Measurements from ENCODE around the gene MSI2. TPM values are rescaled to one million over a fixed set of nuclear protein-coding genes. Genes with fewer than 3 reads are reported as not detected.

Gene MSI2
- total and polyA plus RNA-seq, 2 donors: 25.3 to 52.5 TPM

- H3K9me3 ChIP-seq (ENCODE audit: control insufficient read depth in 2 of 2, insufficient read depth in 1 of 2, low read length in 1 of 2): no peaks in the 10 kb centered on the region
- no peaks in the 10 kb centered on the region for H3K27me3 ChIP-seq (ENCODE audit: control insufficient read depth in 2 of 2, insufficient read depth in 1 of 2, low read length in 1 of 2)
- peak overlapping the region; percentile 8 to 61 for H3K27ac ChIP-seq (ENCODE audit: low read depth in 1 of 2, low read length in 1 of 2)
- DNase-seq (ENCODE audit: low read depth in 6 of 9, low spot score in 9 of 9): no peak
- H3K4me1 ChIP-seq (ENCODE audit: control insufficient read depth in 2 of 2, insufficient read depth in 2 of 2, low read length in 2 of 2): peaks cover 22 to 70% of the 10 kb centered on the region in 2 donors
- peaks cover 33 to 41% of the 10 kb centered on the region in 2 donors for H3K36me3 ChIP-seq (ENCODE audit: control insufficient read depth in 2 of 2, insufficient read depth in 2 of 2, low read length in 1 of 2)
- WGBS: 96% methylated on average over 14 of the region's 14 CpGs
- H3K4me3 ChIP-seq (ENCODE audit: low read length in 2 of 2): peak overlapping the region in 1 of 2 donors; percentile 53
Measured at GRCh38 chr17:57663326-57664070, 407.2 kb downstream of the MSI2 start.

GRCh38 chr17:57665128-57665527 is 408.8 kb downstream of the MSI2 start:
- peaks cover 38 to 39% of the 10 kb centered on the region in 2 donors for H3K36me3 ChIP-seq (ENCODE audit: control insufficient read depth in 2 of 2, insufficient read depth in 2 of 2, low read length in 1 of 2)
- WGBS: 99% methylated on average over 5 of the region's 5 CpGs
- H3K4me1 ChIP-seq (ENCODE audit: control insufficient read depth in 2 of 2, insufficient read depth in 2 of 2, low read length in 2 of 2): peaks cover 22 to 71% of the 10 kb centered on the region in 2 donors
- H3K27me3 ChIP-seq (ENCODE audit: control insufficient read depth in 2 of 2, insufficient read depth in 1 of 2, low read length in 1 of 2): no peaks in the 10 kb centered on the region
- no peak overlapping the region for H3K4me3 ChIP-seq (ENCODE audit: low read length in 2 of 2)
- no peak for DNase-seq (ENCODE audit: low read depth in 6 of 9, low spot score in 9 of 9)
- peak overlapping the region in 1 of 2 donors; percentile 96 for H3K27ac ChIP-seq (ENCODE audit: low read depth in 1 of 2, low read length in 1 of 2)
- no peaks in the 10 kb centered on the region for H3K9me3 ChIP-seq (ENCODE audit: control insufficient read depth in 2 of 2, insufficient read depth in 1 of 2, low read length in 1 of 2)

GRCh38 chr17:57665696-57666095 is 409.4 kb downstream of the MSI2 start:
- Histone ChIP-seq H3K27ac (ENCODE audit: low read depth in 1 of 2, low read length in 1 of 2) (peak overlapping the region; percentile 71 to 96), H3K4me1 (ENCODE audit: control insufficient read depth in 2 of 2, insufficient read depth in 2 of 2, low read length in 2 of 2) (peaks cover 22 to 72% of the 10 kb centered on the region in 2 donors), H3K9me3 (ENCODE audit: control insufficient read depth in 2 of 2, insufficient read depth in 1 of 2, low read length in 1 of 2) (no peaks in the 10 kb centered on the region), H3K36me3 (ENCODE audit: control insufficient read depth in 2 of 2, insufficient read depth in 2 of 2, low read length in 1 of 2) (peaks cover 37 to 38% of the 10 kb centered on the region in 2 donors), H3K27me3 (ENCODE audit: control insufficient read depth in 2 of 2, insufficient read depth in 1 of 2, low read length in 1 of 2) (no peaks in the 10 kb centered on the region), H3K4me3 (ENCODE audit: low read length in 2 of 2) (no peak overlapping the region)
- DNase-seq (ENCODE audit: low read depth in 6 of 9, low spot score in 9 of 9): no peak
- 94% methylated on average over 4 of the region's 4 CpGs for WGBS

GRCh38 chr17:57666201-57666870 is 410.0 kb downstream of the MSI2 start:
- DNase-seq (ENCODE audit: low read depth in 6 of 9, low spot score in 9 of 9): peak; percentile 42 to 85 (median 63)
- Histone ChIP-seq H3K27ac (ENCODE audit: low read depth in 1 of 2, low read length in 1 of 2) (peak overlapping the region; percentile 71 to 96), H3K36me3 (ENCODE audit: control insufficient read depth in 2 of 2, insufficient read depth in 2 of 2, low read length in 1 of 2) (peaks cover 37 to 38% of the 10 kb centered on the region in 2 donors), H3K4me1 (ENCODE audit: control insufficient read depth in 2 of 2, insufficient read depth in 2 of 2, low read length in 2 of 2) (peaks cover 22 to 76% of the 10 kb centered on the region in 2 donors), H3K9me3 (ENCODE audit: control insufficient read depth in 2 of 2, insufficient read depth in 1 of 2, low read length in 1 of 2) (no peaks in the 10 kb centered on the region), H3K4me3 (ENCODE audit: low read length in 2 of 2) (no peak overlapping the region), H3K27me3 (ENCODE audit: control insufficient read depth in 2 of 2, insufficient read depth in 1 of 2, low read length in 1 of 2) (no peaks in the 10 kb centered on the region)
- 41% methylated on average over 5 of the region's 5 CpGs for WGBS

GRCh38 chr17:57666946-57667345 is 410.6 kb downstream of the MSI2 start:
- no peaks in the 10 kb centered on the region for H3K27me3 ChIP-seq (ENCODE audit: control insufficient read depth in 2 of 2, insufficient read depth in 1 of 2, low read length in 1 of 2)
- 95% methylated on average over 6 of the region's 6 CpGs for WGBS
- H3K4me3 ChIP-seq (ENCODE audit: low read length in 2 of 2): no peak overlapping the region
- H3K9me3 ChIP-seq (ENCODE audit: control insufficient read depth in 2 of 2, insufficient read depth in 1 of 2, low read length in 1 of 2): no peaks in the 10 kb centered on the region
- H3K4me1 ChIP-seq (ENCODE audit: control insufficient read depth in 2 of 2, insufficient read depth in 2 of 2, low read length in 2 of 2): peaks cover 24 to 75% of the 10 kb centered on the region in 2 donors
- H3K36me3 ChIP-seq (ENCODE audit: control insufficient read depth in 2 of 2, insufficient read depth in 2 of 2, low read length in 1 of 2): peaks cover 32 to 36% of the 10 kb centered on the region in 2 donors
- peak in 1 of 9 donors; percentile 16 for DNase-seq (ENCODE audit: low read depth in 6 of 9, low spot score in 9 of 9)
- H3K27ac ChIP-seq (ENCODE audit: low read depth in 1 of 2, low read length in 1 of 2): peak overlapping the region; percentile 13 to 96

GRCh38 chr17:57667461-57667923 is 411.2 kb downstream of the MSI2 start:
- WGBS: 98% methylated on average over 6 of the region's 6 CpGs
- H3K9me3 ChIP-seq (ENCODE audit: control insufficient read depth in 2 of 2, insufficient read depth in 1 of 2, low read length in 1 of 2): no peaks in the 10 kb centered on the region

GRCh38 chr17:57668332-57668731 is 412.0 kb downstream of the MSI2 start:
- H3K27me3 ChIP-seq (ENCODE audit: control insufficient read depth in 2 of 2, insufficient read depth in 1 of 2, low read length in 1 of 2): no peaks in the 10 kb centered on the region
- 98% methylated on average over 3 of the region's 3 CpGs for WGBS
- H3K9me3 ChIP-seq (ENCODE audit: control insufficient read depth in 2 of 2, insufficient read depth in 1 of 2, low read length in 1 of 2): no peaks in the 10 kb centered on the region
- H3K4me3 ChIP-seq (ENCODE audit: low read length in 2 of 2): no peak overlapping the region
- H3K27ac ChIP-seq (ENCODE audit: low read depth in 1 of 2, low read length in 1 of 2): no peak overlapping the region
- peaks cover 32 to 43% of the 10 kb centered on the region in 2 donors for H3K36me3 ChIP-seq (ENCODE audit: control insufficient read depth in 2 of 2, insufficient read depth in 2 of 2, low read length in 1 of 2)
- DNase-seq (ENCODE audit: low read depth in 6 of 9, low spot score in 9 of 9): no peak
- H3K4me1 ChIP-seq (ENCODE audit: control insufficient read depth in 2 of 2, insufficient read depth in 2 of 2, low read length in 2 of 2): peaks cover 24 to 68% of the 10 kb centered on the region in 2 donors

More at GRCh38 chr17:57667461-57667923, 411.2 kb downstream of the MSI2 start:
- no peak overlapping the region for H3K4me3 ChIP-seq (ENCODE audit: low read length in 2 of 2)
- H3K36me3 ChIP-seq (ENCODE audit: control insufficient read depth in 2 of 2, insufficient read depth in 2 of 2, low read length in 1 of 2): peaks cover 30 to 38% of the 10 kb centered on the region in 2 donors
- no peak for DNase-seq (ENCODE audit: low read depth in 6 of 9, low spot score in 9 of 9)
- peaks cover 24 to 75% of the 10 kb centered on the region in 2 donors for H3K4me1 ChIP-seq (ENCODE audit: control insufficient read depth in 2 of 2, insufficient read depth in 2 of 2, low read length in 2 of 2)
- H3K27me3 ChIP-seq (ENCODE audit: control insufficient read depth in 2 of 2, insufficient read depth in 1 of 2, low read length in 1 of 2): no peaks in the 10 kb centered on the region
- H3K27ac ChIP-seq (ENCODE audit: low read depth in 1 of 2, low read length in 1 of 2): peak overlapping the region in 1 of 2 donors; percentile 96

GRCh38 chr17:57669671-57670529 is 413.6 kb downstream of the MSI2 start:
- H3K27ac ChIP-seq (ENCODE audit: low read depth in 1 of 2, low read length in 1 of 2): no peak overlapping the region
- H3K4me3 ChIP-seq (ENCODE audit: low read length in 2 of 2): no peak overlapping the region
- H3K27me3 ChIP-seq (ENCODE audit: control insufficient read depth in 2 of 2, insufficient read depth in 1 of 2, low read length in 1 of 2): no peaks in the 10 kb centered on the region
- H3K9me3 ChIP-seq (ENCODE audit: control insufficient read depth in 2 of 2, insufficient read depth in 1 of 2, low read length in 1 of 2): no peaks in the 10 kb centered on the region
- H3K36me3 ChIP-seq (ENCODE audit: control insufficient read depth in 2 of 2, insufficient read depth in 2 of 2, low read length in 1 of 2): peaks cover 35 to 50% of the 10 kb centered on the region in 2 donors
- 88% methylated on average over 10 of the region's 10 CpGs for WGBS
- peaks cover 24 to 53% of the 10 kb centered on the region in 2 donors for H3K4me1 ChIP-seq (ENCODE audit: control insufficient read depth in 2 of 2, insufficient read depth in 2 of 2, low read length in 2 of 2)
- DNase-seq (ENCODE audit: low read depth in 6 of 9, low spot score in 9 of 9): no peak
